Kidney (tissue), 22 donors: ENCODE measurements around the gene EDN3. TPM values are rescaled to one million over a fixed set of nuclear protein-coding genes. Genes with fewer than 3 reads are reported as not detected.
A peak's percentile ranks its signal among the peaks of the same experiment; 100 is the strongest.

Source experiments
- DNase-seq, 5 donors: peaks; one replicate each; pipeline ENCODE4 v3.0.0-alpha.2; 2013 to 2020
- FAIRE-seq: peaks from 2 replicates; lab custom pipeline; 2012; peaks lifted over from hg19 to GRCh38; lab: Jason Lieb, UNC
- H3K27ac ChIP-seq, 2 donors: one replicate each; pipeline ENCODE4 v1.7.0; 2013; ENCODE audit warnings: low read depth in 2 of 2, low read length in 2 of 2, inconsistent platforms in 1 of 2
- H3K27me3 ChIP-seq: one replicate; pipeline ENCODE4 v1.7.1; 2013; ENCODE audit warnings: low read length, inconsistent platforms; ENCODE audit not compliant: control insufficient read depth, insufficient read depth
- H3K36me3 ChIP-seq, 3 donors: one replicate each; pipeline versions ENCODE4 v1.7.0 to v1.7.1; 2013; ENCODE audit warnings: low read length in 3 of 3, control low read depth in 1 of 3, inconsistent platforms in 1 of 3; ENCODE audit not compliant: insufficient read depth in 3 of 3, control insufficient read depth in 2 of 3
- H3K4me1 ChIP-seq, 3 donors: one replicate each; pipeline versions ENCODE4 v1.7.0 to v1.7.1; 2013; ENCODE audit warnings: low read length in 3 of 3, inconsistent platforms in 1 of 3, low read depth in 1 of 3; ENCODE audit not compliant: control insufficient read depth in 2 of 3, insufficient read depth in 2 of 3
- H3K4me3 ChIP-seq, 3 donors: one replicate each; pipeline versions ENCODE4 v1.7.0 to v1.8.1; 2013; ENCODE audit warnings: low read length in 3 of 3, control low read depth in 1 of 3, inconsistent platforms in 1 of 3
- H3K9ac ChIP-seq, 3 donors: one replicate each; pipeline versions ENCODE4 v1.7.0 to v1.7.1; 2013; ENCODE audit warnings: low read length in 3 of 3, control low read depth in 1 of 3, inconsistent platforms in 1 of 3
- H3K9me3 ChIP-seq, 3 donors: one replicate each; pipeline versions ENCODE4 v1.7.0 to v1.7.1; 2013; ENCODE audit warnings: low read length in 3 of 3, control low read depth in 1 of 3, inconsistent platforms in 1 of 3; ENCODE audit not compliant: control insufficient read depth in 2 of 3, insufficient read depth in 1 of 3
- intact Hi-C: fragments of 100-400 bp; cut with DNase I; formaldehyde crosslinking; loops from one replicate; pipeline ENCODE4 v1.11.1; 2022
- long read RNA-seq, 10 donors: library from polyadenylated mRNA in 1 of 10; unstranded in 1 of 10; transcript quantifications; one replicate each; pipeline ENCODE4 v2.0.0 and lab custom pipeline, GENCODE V29; 2021 to 2026
- polyA plus RNA-seq: library from polyadenylated mRNA; stranded (reverse); fragments of 350-450 nt; fragmentation: Illumina TruSeq; extraction: RNeasy Lipid Tissue Mini Kit (QIAGEN cat#74804); gene quantifications from one replicate; pipeline ENCODE4 v1.2.3, GENCODE V29; 2014; ENCODE audit warnings: low read depth, low replicate concordance; ENCODE audit not compliant: insufficient read depth
- total RNA-seq: library from RNA; stranded (reverse); fragmentation: NEBNext Ultra II Directional; extraction: Animal tissue kit (Norgen Biotek cat#: 25700); gene quantifications from one replicate; pipeline ENCODE4 v1.2.1, GENCODE V29; 2021
- TF ChIP-seq, protein P1 (sequence below): IDR thresholded peaks from 3 replicates; pipeline ENCODE4 v1.5.1; 2012; ENCODE audit warnings: mild to moderate bottlenecking, moderate library complexity, borderline replicate concordance; ENCODE audit not compliant: insufficient read depth; ENCODE audit errors: extremely low read depth
- donor health status: control.
- donor health status: control.
- donor health status: control.
- donor health status: control.
- donor health status: control.
- donor health status: DM: yes; HTN: yes; CAD: no.
- donor health status: Normal renal cell carcinoma (clear cell type).

The EDN3 gene, protein sequence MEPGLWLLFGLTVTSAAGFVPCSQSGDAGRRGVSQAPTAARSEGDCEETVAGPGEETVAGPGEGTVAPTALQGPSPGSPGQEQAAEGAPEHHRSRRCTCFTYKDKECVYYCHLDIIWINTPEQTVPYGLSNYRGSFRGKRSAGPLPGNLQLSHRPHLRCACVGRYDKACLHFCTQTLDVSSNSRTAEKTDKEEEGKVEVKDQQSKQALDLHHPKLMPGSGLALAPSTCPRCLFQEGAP
- 0.19 TPM for total RNA-seq
- polyA plus RNA-seq: not detected
- long read RNA-seq, donor 1: 0 reads
- long read RNA-seq, donor 2, partial matches to known transcripts: 0 of 3 reads
- long read RNA-seq, donor 2, other reads (novel, unspliced or antisense): 0 of 3 reads
- long read RNA-seq, donor 3: 0 reads
- long read RNA-seq, donor 4, partial matches to known transcripts: 0 of 1 reads
- long read RNA-seq, donor 4, other reads (novel, unspliced or antisense): 0 of 1 reads
- long read RNA-seq, donor 5: 0 reads
- long read RNA-seq, donor 6, partial matches to known transcripts: 0 of 1 reads
- long read RNA-seq, donor 6, other reads (novel, unspliced or antisense): 0 of 1 reads
- long read RNA-seq, donor 7: 0 reads
- long read RNA-seq, donor 8: 0 reads
- long read RNA-seq, donor 9: 0 reads
- long read RNA-seq, donor 10, partial matches to known transcripts: 0 of 4 reads
- long read RNA-seq, donor 10, other reads (novel, unspliced or antisense): 0 of 4 reads

DNA sequence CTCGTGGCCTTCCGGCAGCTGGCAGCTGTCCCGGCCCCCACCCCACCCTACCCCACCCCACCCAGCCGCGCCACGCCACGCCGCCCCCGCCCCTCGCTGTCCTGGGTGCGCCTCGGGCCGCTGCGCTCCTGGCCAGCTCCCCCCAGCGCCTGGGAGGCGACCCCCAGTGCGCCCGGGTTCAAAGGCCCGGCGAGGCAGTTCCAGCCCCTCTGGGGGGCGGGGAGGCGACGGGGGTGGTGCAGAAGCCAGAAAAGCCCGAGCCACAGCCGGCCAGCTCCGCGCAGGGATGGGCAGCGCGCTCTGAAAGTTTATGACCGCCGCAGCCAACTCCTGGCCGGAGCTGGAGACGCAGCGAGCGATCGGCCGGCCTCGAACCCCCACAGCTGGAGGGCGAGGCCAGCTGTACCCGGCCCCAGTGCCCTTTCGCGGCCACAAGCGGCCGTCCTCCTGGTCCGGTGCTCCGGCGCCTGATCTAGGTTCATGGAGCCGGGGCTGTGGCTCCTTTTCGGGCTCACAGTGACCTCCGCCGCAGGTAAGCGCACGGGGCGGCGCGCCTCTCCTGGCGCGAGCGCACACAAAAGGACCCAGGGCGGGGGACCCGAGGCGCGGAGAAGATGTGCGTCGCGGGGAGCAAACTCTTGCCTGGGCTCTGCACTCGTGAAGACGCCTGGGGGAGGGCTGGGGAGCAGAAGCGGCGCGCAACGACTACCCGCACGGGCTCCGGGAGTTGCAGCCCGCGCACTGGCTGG is at the start of gene EDN3:
Gene EDN3, plus strand, starts transcription at position 279 of the 749 bp plus-strand sequence. Its CDS starts 202 bp downstream, at position 481.
- TF ChIP-seq, protein P1, sequence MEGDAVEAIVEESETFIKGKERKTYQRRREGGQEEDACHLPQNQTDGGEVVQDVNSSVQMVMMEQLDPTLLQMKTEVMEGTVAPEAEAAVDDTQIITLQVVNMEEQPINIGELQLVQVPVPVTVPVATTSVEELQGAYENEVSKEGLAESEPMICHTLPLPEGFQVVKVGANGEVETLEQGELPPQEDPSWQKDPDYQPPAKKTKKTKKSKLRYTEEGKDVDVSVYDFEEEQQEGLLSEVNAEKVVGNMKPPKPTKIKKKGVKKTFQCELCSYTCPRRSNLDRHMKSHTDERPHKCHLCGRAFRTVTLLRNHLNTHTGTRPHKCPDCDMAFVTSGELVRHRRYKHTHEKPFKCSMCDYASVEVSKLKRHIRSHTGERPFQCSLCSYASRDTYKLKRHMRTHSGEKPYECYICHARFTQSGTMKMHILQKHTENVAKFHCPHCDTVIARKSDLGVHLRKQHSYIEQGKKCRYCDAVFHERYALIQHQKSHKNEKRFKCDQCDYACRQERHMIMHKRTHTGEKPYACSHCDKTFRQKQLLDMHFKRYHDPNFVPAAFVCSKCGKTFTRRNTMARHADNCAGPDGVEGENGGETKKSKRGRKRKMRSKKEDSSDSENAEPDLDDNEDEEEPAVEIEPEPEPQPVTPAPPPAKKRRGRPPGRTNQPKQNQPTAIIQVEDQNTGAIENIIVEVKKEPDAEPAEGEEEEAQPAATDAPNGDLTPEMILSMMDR: no peak
- Histone ChIP-seq H3K36me3 (no peaks in the 10 kb centered on the region), H3K4me3 (peak within 1 kb of the TSS in 1 of 3 donors; percentile 26), H3K27ac (no peak within 1 kb of the TSS), H3K27me3 (no peaks in the 10 kb centered on the region), H3K9ac (no peak within 1 kb of the TSS), H3K4me1 (no peaks in the 10 kb centered on the region), H3K9me3 (no peaks in the 10 kb centered on the region)
- intact Hi-C loops: no loop called here
- peak in 4 of 5 donors; percentile 34 to 59 (median 51) for DNase-seq
- FAIRE-seq: no peak

DNA sequence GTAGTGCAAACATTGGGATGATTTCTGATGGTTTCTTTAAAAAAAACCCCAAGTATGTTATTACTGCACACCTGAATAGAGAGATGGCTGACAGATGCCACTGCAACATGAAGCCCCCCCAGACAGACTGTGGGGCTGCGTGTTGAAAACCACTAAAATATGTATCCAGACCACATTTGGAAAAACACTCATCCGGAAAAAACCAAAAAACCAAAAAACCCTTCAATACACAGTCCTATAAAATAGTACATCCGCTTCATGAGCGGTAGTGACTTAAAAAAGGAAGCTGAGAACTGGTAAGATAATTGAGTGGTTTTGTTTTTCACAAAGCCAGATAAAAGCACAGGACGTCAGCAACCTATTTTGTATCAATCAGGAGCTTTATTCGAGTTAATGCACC is 47.1 kb upstream of the EDN3 start:
- Histone ChIP-seq H3K9ac (no peak overlapping the region), H3K4me3 (no peak overlapping the region), H3K27me3 (no peaks in the 10 kb centered on the region), H3K36me3 (no peaks in the 10 kb centered on the region), H3K9me3 (no peaks in the 10 kb centered on the region), H3K27ac (no peak overlapping the region), H3K4me1 (no peaks in the 10 kb centered on the region)
- TF ChIP-seq, protein P1: no peak
- intact Hi-C loops: no loop called here
- DNase-seq (no peak), FAIRE-seq (no peak)

DNA sequence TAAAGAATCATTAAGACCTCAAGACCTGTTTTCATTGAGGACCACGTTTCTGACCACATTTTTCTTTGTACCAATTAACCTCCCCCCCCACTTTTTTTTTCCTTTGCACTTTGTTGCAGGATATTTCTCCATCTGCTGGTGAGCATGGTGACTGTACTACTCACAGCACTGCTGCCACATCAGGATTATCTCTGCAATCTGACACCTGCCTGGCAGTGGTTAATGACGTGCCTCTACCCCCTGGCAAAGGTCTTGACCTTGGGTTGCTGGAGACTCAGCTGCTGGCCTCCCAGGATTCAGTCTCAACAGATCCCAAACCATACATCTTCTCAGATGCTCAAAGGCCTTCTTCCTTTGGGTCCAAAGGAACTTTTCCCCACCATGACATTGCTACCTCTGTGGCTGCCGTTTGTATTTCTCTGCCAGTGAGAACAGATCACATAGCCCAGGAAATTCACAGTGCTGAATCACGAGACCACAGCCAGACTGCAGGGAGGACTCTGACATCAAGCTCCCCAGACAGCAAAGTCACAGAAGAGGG is 46.6 kb upstream of the EDN3 start:
- Histone ChIP-seq H3K4me3 (no peak overlapping the region), H3K36me3 (no peaks in the 10 kb centered on the region), H3K27me3 (no peaks in the 10 kb centered on the region), H3K27ac (no peak overlapping the region), H3K9ac (no peak overlapping the region), H3K9me3 (no peaks in the 10 kb centered on the region), H3K4me1 (no peaks in the 10 kb centered on the region)
- no peak for FAIRE-seq
- intact Hi-C loops: no loop called here
- peak in 1 of 5 donors; percentile 30 for DNase-seq
- TF ChIP-seq, protein P1: no peak
